PC-3 (cell line): ENCODE data around the gene IL5RA.

Experiments
- CTCF ChIP-seq: fragments of 300-600 bp; sonication (generic); conservative IDR thresholded peaks from 2 replicates; pipeline ENCODE4 v1.5.1; 2017; ENCODE audit warnings: antibody characterized with exemption, low read depth, mild to moderate bottlenecking, low read length
- EZH2 ChIP-seq: fragments of 300-600 bp; sonication (generic); IDR thresholded peaks from one replicate; pipeline ENCODE4 v1.6.1; 2017; ENCODE audit warnings: antibody characterized with exemption, mild to moderate bottlenecking, low read length; ENCODE audit not compliant: unreplicated experiment
- EZH2phosphoT487 ChIP-seq: fragments of 300-600 bp; sonication (generic); IDR thresholded peaks from 2 replicates; pipeline ENCODE4 v1.6.1; 2018; ENCODE audit warnings: mild to moderate bottlenecking, antibody characterized with exemption, low read length, borderline replicate concordance

GRCh38 chr3:3125977-3126376, 15.8 kb upstream of the IL5RA start:
- TF ChIP-seq CTCF (no peak), EZH2 (no peak), EZH2phosphoT487 (no peak)
